H9 (cell line): Measurements from ENCODE around the gene PDE3B. TPM values are rescaled to one million over a fixed set of nuclear protein-coding genes. Genes with fewer than 3 reads are reported as not detected.
A peak's percentile ranks its signal among the peaks of the same experiment; 100 is the strongest.

ENCODE experiments used
- DNase-seq: peaks from one replicate; pipeline ENCODE4 v3.0.0-alpha.2; 2017
- H2AFZ ChIP-seq: one replicate; pipeline ENCODE4 v1.6.1; 2013; ENCODE audit warnings: mild to moderate bottlenecking, low read length, control low read depth, moderate library complexity
- H2AK5ac ChIP-seq: 2 replicates; pipeline ENCODE4 v1.6.1; 2013; ENCODE audit warnings: low read length, control low read depth, mixed read lengths; ENCODE audit not compliant: insufficient read length
- H2BK120ac ChIP-seq: one replicate; pipeline ENCODE4 v1.6.1; 2013; ENCODE audit warnings: low read depth, mild to moderate bottlenecking, low read length, control low read depth, inconsistent platforms; ENCODE audit not compliant: poor library complexity, severe bottlenecking
- H2BK12ac ChIP-seq: 2 replicates; pipeline ENCODE4 v1.6.1; 2013; ENCODE audit warnings: low read length, control low read depth, mixed read lengths, low read depth; ENCODE audit not compliant: insufficient read length
- H2BK15ac ChIP-seq: 2 replicates; pipeline ENCODE4 v1.6.1; 2013; ENCODE audit warnings: low read depth, low read length, control low read depth
- H2BK20ac ChIP-seq: one replicate; pipeline ENCODE4 v1.6.1; 2013; ENCODE audit warnings: low read depth, mild to moderate bottlenecking, low read length, control low read depth, inconsistent platforms; ENCODE audit not compliant: poor library complexity, severe bottlenecking
- H2BK5ac ChIP-seq: 2 replicates; pipeline ENCODE4 v1.6.1; 2013; ENCODE audit warnings: low read length, control low read depth, mixed read lengths; ENCODE audit not compliant: insufficient read length
- H3K14ac ChIP-seq: 2 replicates; pipeline ENCODE4 v1.6.1; 2013; ENCODE audit warnings: low read length, control low read depth; ENCODE audit not compliant: insufficient read depth
- H3K18ac ChIP-seq: 2 replicates; pipeline ENCODE4 v1.6.1; 2013; ENCODE audit warnings: low read depth, mild to moderate bottlenecking, mixed read lengths, low read length, control low read depth; ENCODE audit not compliant: insufficient read length
- H3K23ac ChIP-seq: 2 replicates; pipeline ENCODE4 v1.6.1; 2013; ENCODE audit warnings: low read length, control low read depth, mixed read lengths, low read depth; ENCODE audit not compliant: insufficient read length
- H3K23me2 ChIP-seq: 2 replicates; pipeline ENCODE4 v1.6.1; 2013; ENCODE audit warnings: low read depth, mild to moderate bottlenecking, mixed read lengths, low read length, control low read depth; ENCODE audit not compliant: insufficient read length, poor library complexity, severe bottlenecking
- H3K27ac ChIP-seq: 2 replicates; pipeline ENCODE4 v1.5.1; 2013; ENCODE audit warnings: low read length, control low read depth, mixed read lengths, low read depth; ENCODE audit not compliant: insufficient read length
- H3K27me3 ChIP-seq: 2 replicates; pipeline ENCODE4 v1.6.1; 2013; ENCODE audit warnings: low read length, control low read depth, inconsistent platforms; ENCODE audit not compliant: insufficient read depth
- H3K4ac ChIP-seq: 2 replicates; pipeline ENCODE4 v1.6.1; 2013; ENCODE audit warnings: low read depth, mild to moderate bottlenecking, control low read depth, inconsistent platforms, low read length, moderate library complexity
- H3K4me1 ChIP-seq: 2 replicates; pipeline ENCODE4 v1.6.1; 2013; ENCODE audit warnings: low read length, control low read depth, inconsistent platforms; ENCODE audit not compliant: insufficient read depth
- H3K4me2 ChIP-seq: 2 replicates; pipeline ENCODE4 v1.6.1; 2013; ENCODE audit warnings: low read length, control low read depth, mixed read lengths; ENCODE audit not compliant: insufficient read length, insufficient read depth
- H3K56ac ChIP-seq: 2 replicates; pipeline ENCODE4 v1.6.1; 2013; ENCODE audit warnings: low read depth, mild to moderate bottlenecking, mixed read lengths, low read length, control low read depth; ENCODE audit not compliant: insufficient read length
- H3K79me1 ChIP-seq: 2 replicates; pipeline ENCODE4 v1.6.1; 2013; ENCODE audit warnings: low read depth, mild to moderate bottlenecking, moderate library complexity, low read length, control low read depth, inconsistent platforms; ENCODE audit not compliant: insufficient read depth, poor library complexity, severe bottlenecking
- H3K79me2 ChIP-seq: 2 replicates; pipeline ENCODE4 v1.6.1; 2013; ENCODE audit warnings: low read length, control low read depth, inconsistent platforms; ENCODE audit not compliant: insufficient read depth
- H3K9ac ChIP-seq: 2 replicates; pipeline ENCODE4 v1.6.1; 2013; ENCODE audit warnings: low read length, control low read depth, mixed read lengths; ENCODE audit not compliant: insufficient read length; ENCODE audit errors: extremely low read depth
- H3K9me3 ChIP-seq: one replicate; pipeline ENCODE4 v1.6.1; 2013; ENCODE audit warnings: low read depth, low read length, inconsistent platforms; ENCODE audit not compliant: control insufficient read depth
- H3T11ph ChIP-seq: one replicate; pipeline ENCODE4 v1.6.1; 2013; ENCODE audit warnings: mild to moderate bottlenecking, low read length, control low read depth, inconsistent platforms
- H4K20me1 ChIP-seq: one replicate; pipeline ENCODE4 v1.6.1; 2013; ENCODE audit not compliant: control insufficient read depth, insufficient read length, insufficient read depth
- H4K5ac ChIP-seq: 2 replicates; pipeline ENCODE4 v1.6.1; 2013; ENCODE audit warnings: low read depth, mild to moderate bottlenecking, mixed read lengths, low read length, control low read depth; ENCODE audit not compliant: insufficient read length
- H4K8ac ChIP-seq: replicated peaks from 2 replicates; pipeline ENCODE4 v1.6.1; 2013; ENCODE audit warnings: low read length, control low read depth, mixed read lengths, low read depth; ENCODE audit not compliant: insufficient read length
- H4K91ac ChIP-seq: 2 replicates; pipeline ENCODE4 v1.6.1; 2013; ENCODE audit warnings: low read depth, mild to moderate bottlenecking, moderate library complexity, mixed read lengths, low read length, control low read depth; ENCODE audit not compliant: insufficient read length
- H3K27ac Mint-ChIP-seq, 3 experiments: 2 replicates in 2 of 3; 3 replicates in 1 of 3; pipeline ENCODE4 v1.8.0; 2020 to 2021; ENCODE audit warnings: mixed read lengths in 3 of 3, mild to moderate bottlenecking in 1 of 3, moderate library complexity in 1 of 3
- H3K27me3 Mint-ChIP-seq: 2 replicates; pipeline ENCODE4 v1.8.0; 2021; ENCODE audit warnings: low read depth, mild to moderate bottlenecking, moderate library complexity, mixed read lengths
- H3K36me3 Mint-ChIP-seq, 3 experiments: 2 replicates in 2 of 3; 3 replicates in 1 of 3; pipeline ENCODE4 v1.8.0; 2020 to 2021; ENCODE audit warnings: low read depth in 3 of 3, mixed read lengths in 3 of 3; ENCODE audit not compliant: insufficient read depth in 1 of 3
- H3K4me1 Mint-ChIP-seq, 2 experiments: 2 replicates each; pipeline ENCODE4 v1.8.0; 2020; ENCODE audit warnings: mixed read lengths in 2 of 2
- H3K4me3 Mint-ChIP-seq, 2 experiments: 2 replicates in 1 of 2; 3 replicates in 1 of 2; pipeline ENCODE4 v1.8.0; 2020 to 2021; ENCODE audit warnings: mild to moderate bottlenecking in 2 of 2, mixed read lengths in 2 of 2, moderate library complexity in 1 of 2
- H3K9me3 Mint-ChIP-seq, 2 experiments: 2 replicates in 1 of 2; 3 replicates in 1 of 2; pipeline ENCODE4 v1.8.0; 2020; ENCODE audit warnings: mild to moderate bottlenecking in 2 of 2, mixed read lengths in 2 of 2, moderate library complexity in 1 of 2
- WGBS: extraction: QIAGEN DNeasy Blood & Tissue Kit; methylation state at CpG from one replicate; pipeline ENCODE4 v1.1.7; 2013; ENCODE audit warnings: missing lambda C conversion rate, low lambda C conversion rate, mixed read lengths; ENCODE audit not compliant: insufficient read length; ENCODE audit errors: extremely low coverage; 5-methylcytosine and 5-hydroxymethylcytosine counted together
- total RNA-seq: library from RNA; stranded (reverse); gene quantifications from 2 replicates; pipeline ENCODE4 v1.2.1, GENCODE V29; 2021
- TF ChIP-seq, protein P1 (sequence below): fragments of 200-600 bp; sonication (generic); conservative IDR thresholded peaks from 3 replicates; pipeline ENCODE4 v1.8.0; 2021; ENCODE audit warnings: antibody characterized with exemption, mild to moderate bottlenecking

PDE3B gene
- total RNA-seq, 1 experiment from 2014 or later = 6.6 TPM

GRCh38 chr11:14852571-14853177 is 209.1 kb downstream of the PDE3B start:
- H3K79me2 ChIP-seq = no peaks in the 10 kb centered on the region
- H3K27ac Mint-ChIP-seq = peak overlapping the region in 1 of 3 experiments; percentile 49; a peak in 1 of 7 replicates
- no peaks in the 10 kb centered on the region; a peak in 1 of 5 replicates for H3K9me3 Mint-ChIP-seq
- no peaks in the 10 kb centered on the region for H3K23me2 ChIP-seq
- H3K4me3 Mint-ChIP-seq = no peak overlapping the region
- TF ChIP-seq, protein P1, sequence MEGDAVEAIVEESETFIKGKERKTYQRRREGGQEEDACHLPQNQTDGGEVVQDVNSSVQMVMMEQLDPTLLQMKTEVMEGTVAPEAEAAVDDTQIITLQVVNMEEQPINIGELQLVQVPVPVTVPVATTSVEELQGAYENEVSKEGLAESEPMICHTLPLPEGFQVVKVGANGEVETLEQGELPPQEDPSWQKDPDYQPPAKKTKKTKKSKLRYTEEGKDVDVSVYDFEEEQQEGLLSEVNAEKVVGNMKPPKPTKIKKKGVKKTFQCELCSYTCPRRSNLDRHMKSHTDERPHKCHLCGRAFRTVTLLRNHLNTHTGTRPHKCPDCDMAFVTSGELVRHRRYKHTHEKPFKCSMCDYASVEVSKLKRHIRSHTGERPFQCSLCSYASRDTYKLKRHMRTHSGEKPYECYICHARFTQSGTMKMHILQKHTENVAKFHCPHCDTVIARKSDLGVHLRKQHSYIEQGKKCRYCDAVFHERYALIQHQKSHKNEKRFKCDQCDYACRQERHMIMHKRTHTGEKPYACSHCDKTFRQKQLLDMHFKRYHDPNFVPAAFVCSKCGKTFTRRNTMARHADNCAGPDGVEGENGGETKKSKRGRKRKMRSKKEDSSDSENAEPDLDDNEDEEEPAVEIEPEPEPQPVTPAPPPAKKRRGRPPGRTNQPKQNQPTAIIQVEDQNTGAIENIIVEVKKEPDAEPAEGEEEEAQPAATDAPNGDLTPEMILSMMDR = no peak
- no peak overlapping the region for H3K4ac ChIP-seq
- DNase-seq = no peak
- no peaks in the 10 kb centered on the region for H3K4me1 ChIP-seq
- WGBS = no CpG with 5 or more reads among the region's 4 CpGs
- H4K5ac ChIP-seq = no peak overlapping the region
- H3K23ac ChIP-seq = no peak overlapping the region
- H2BK120ac ChIP-seq = no peak overlapping the region
- H3K18ac ChIP-seq = no peak overlapping the region
- H3K14ac ChIP-seq = no peak overlapping the region
- peaks cover 0 to 3% (median 0%) of the 10 kb centered on the region in 3 experiments; a peak in 1 of 7 replicates for H3K36me3 Mint-ChIP-seq
- no peak overlapping the region for H2AFZ ChIP-seq
- H3K9ac ChIP-seq = no peak overlapping the region
- H4K20me1 ChIP-seq = no peaks in the 10 kb centered on the region
- H3K4me2 ChIP-seq = no peak overlapping the region
- no peaks in the 10 kb centered on the region for H3K4me1 Mint-ChIP-seq
- H3K27me3 Mint-ChIP-seq = no peaks in the 10 kb centered on the region
- no peak overlapping the region for H3K27ac ChIP-seq
- H2AK5ac ChIP-seq = no peak overlapping the region
- H3K79me1 ChIP-seq = no peaks in the 10 kb centered on the region
- H2BK20ac ChIP-seq = no peak overlapping the region
- H3K27me3 ChIP-seq = no peaks in the 10 kb centered on the region
- H3T11ph ChIP-seq = no peak overlapping the region
- H3K9me3 ChIP-seq = no peaks in the 10 kb centered on the region
- no peak overlapping the region for H2BK15ac ChIP-seq
- H2BK5ac ChIP-seq = no peak overlapping the region
- no peak overlapping the region for H4K91ac ChIP-seq
- H4K8ac ChIP-seq = no peak overlapping the region
- H3K56ac ChIP-seq = no peak overlapping the region
- H2BK12ac ChIP-seq = no peak overlapping the region
